GM12878 (cell line): ENCODE results near the gene PDE10A. TPM values are rescaled to one million over a fixed set of nuclear protein-coding genes. Genes with fewer than 3 reads are reported as not detected.
A peak's percentile ranks its signal among the peaks of the same experiment; 100 is the strongest.

Source experiments
- ATAC-seq: fragments of 200-7000 bp; cut with Tn5 transposase; 3 replicates; pipeline ENCODE4 v1.9.1; 2020; ENCODE audit warnings: mild to moderate bottlenecking, moderate library complexity
- BruUV-seq: library from RNA; stranded (reverse); fragments of 400-500 nt; replicated peaks from 2 replicates; lab custom pipeline; 2021; lab: Mats Ljungman, UMichigan
- CTCF ChIA-PET: fragments of 300-600 bp; sonication (Branson Sonifier 250); formaldehyde crosslinking; extraction: SDS; loops from one replicate; lab custom pipeline; 2021; ENCODE audit warnings: inconsistent platforms; lab: Yijun Ruan, JAX
- POLR2A ChIA-PET: fragments of 350-600 bp; formaldehyde crosslinking; extraction: SDS; loops from one replicate; lab custom pipeline; 2021; ENCODE audit warnings: inconsistent platforms; lab: Charles Lee
- RAD21 ChIA-PET: fragments of 300-600 bp; sonication (Branson Sonifier 250); formaldehyde crosslinking; loops from one replicate; lab custom pipeline; 2023; ENCODE audit warnings: antibody characterized with exemption; ENCODE audit not compliant: unreplicated experiment; lab: Charles Lee
- SMC1A ChIA-PET: fragments of 300-600 bp; sonication (Branson Sonifier 250); formaldehyde crosslinking; loops from one replicate; lab custom pipeline; 2023; ENCODE audit not compliant: unreplicated experiment, uncharacterized antibody; lab: Charles Lee
- DNase-seq: peaks from one replicate; pipeline ENCODE4 v3.0.0-alpha.2; 2011; ENCODE audit warnings: low read depth, low spot score
- FAIRE-seq: peaks from 3 replicates; lab custom pipeline; 2011; peaks lifted over from hg19 to GRCh38; lab: Jason Lieb, UNC
- H2AFZ ChIP-seq: 2 replicates; pipeline ENCODE4 v1.6.0; 2011; ENCODE audit warnings: low read depth, low read length, control low read depth; ENCODE audit not compliant: control insufficient read depth
- H3K27ac ChIP-seq: 2 replicates; pipeline ENCODE4 v1.5.1; 2011; ENCODE audit warnings: control low read depth; ENCODE audit not compliant: control insufficient read depth, insufficient read depth
- H3K27me3 ChIP-seq, 2 experiments: replicated peaks in 1 of 2; 2 replicates each; pipeline versions ENCODE4 v1.6.0 to v1.6.1; 2011; ENCODE audit warnings: low read length in 1 of 2; ENCODE audit not compliant: control insufficient read depth in 2 of 2, insufficient read depth in 2 of 2
- H3K36me3 ChIP-seq, 2 experiments: 2 replicates each; pipeline ENCODE4 v1.5.1; 2011; ENCODE audit warnings: low read length in 1 of 2; ENCODE audit not compliant: control insufficient read depth in 2 of 2, insufficient read depth in 2 of 2
- H3K4me1 ChIP-seq: 2 replicates; pipeline ENCODE4 v1.6.1; 2011; ENCODE audit warnings: mild to moderate bottlenecking, low read length, moderate library complexity, mixed read lengths; ENCODE audit not compliant: control insufficient read depth, insufficient read depth
- H3K4me2 ChIP-seq: 2 replicates; pipeline ENCODE4 v1.6.0; 2011; ENCODE audit warnings: control low read depth; ENCODE audit not compliant: control insufficient read depth, insufficient read depth
- H3K4me3 ChIP-seq: fragments of 200-600 bp; sonication (generic); 2 replicates; pipeline ENCODE4 v1.5.1; 2016
- H3K79me2 ChIP-seq: 2 replicates; pipeline ENCODE4 v1.6.0; 2011; ENCODE audit warnings: low read length; ENCODE audit not compliant: control insufficient read depth, insufficient read depth
- H3K9ac ChIP-seq: 2 replicates; pipeline ENCODE4 v1.8.0; 2011; ENCODE audit warnings: low read length, control low read depth, mixed read lengths; ENCODE audit not compliant: control insufficient read depth, insufficient read depth
- H3K9me3 ChIP-seq: replicated peaks from 3 replicates; pipeline ENCODE4 v1.5.1; 2011; ENCODE audit warnings: mild to moderate bottlenecking, low read length; ENCODE audit not compliant: control insufficient read depth, insufficient read depth
- H4K20me1 ChIP-seq: 2 replicates; pipeline ENCODE4 v1.6.0; 2011; ENCODE audit not compliant: control insufficient read depth, insufficient read depth
- EZH2 ChIP-seq: IDR thresholded peaks from 2 replicates; pipeline ENCODE4 v1.6.1; 2012; ENCODE audit warnings: low read depth, mild to moderate bottlenecking, control low read depth, inconsistent platforms, low read length, borderline replicate concordance; ENCODE audit not compliant: control insufficient read depth
- HCFC1 ChIP-seq: fragments of 150-350 bp; IDR thresholded peaks from 2 replicates; pipeline ENCODE4 v1.6.1; 2014; ENCODE audit warnings: low read length
- HDAC6 ChIP-seq: fragments of 200-600 bp; sonication (generic); IDR thresholded peaks from one replicate; pipeline ENCODE4 v1.8.0; 2017; ENCODE audit warnings: antibody characterized with exemption; ENCODE audit not compliant: unreplicated experiment
- JUNB ChIP-seq: IDR thresholded peaks from 2 replicates; pipeline ENCODE4 v1.6.1; 2016; ENCODE audit warnings: antibody characterized with exemption, mild to moderate bottlenecking
- WGBS: methylation state at CpG from one replicate; pipeline ENCODE4 v1.1.6; 2016; ENCODE audit warnings: low lambda C conversion rate; ENCODE audit not compliant: insufficient replicate concordance, insufficient coverage; ENCODE audit errors: missing lambda C conversion rate; 5-methylcytosine and 5-hydroxymethylcytosine counted together
- in situ Hi-C: fragments of 300-500 bp; cut with MboI; formaldehyde crosslinking; loops from 9 replicates; pipeline ENCODE4 v1.14.3; 2018; ENCODE audit warnings: mixed read lengths
- intact Hi-C: fragments of 100-400 bp; cut with micrococcal nuclease; formaldehyde crosslinking; loops from one replicate; pipeline ENCODE4 v1.14.2; 2022; ENCODE audit not compliant: unreplicated experiment
- polyA plus RNA-seq, 11 experiments: library from polyadenylated mRNA; depleted of rRNA in 4 of 11; unstranded in 6 of 11; stranded (reverse) in 5 of 11; fragments of >200 nt; fragmentation: Nextera tagmentation in 4 of 11; fragmentation: Illumina TruSeq in 1 of 11; extraction: Ambion mirVana in 4 of 11; extraction: Trizol in 1 of 11; gene quantifications; 1 replicate in 1 of 11; 2 replicates in 10 of 11; pipeline versions ENCODE4 v1.2.1 to v1.2.3, GENCODE V29; 2011 to 2016; ENCODE audit warnings: inconsistent platforms in 2 of 11, missing spikeins in 2 of 11, low read depth in 1 of 11
- total RNA-seq, 4 experiments: library from RNA; depleted of rRNA in 3 of 4; stranded (reverse); fragments of >200 nt in 3 of 4; fragmentation: Illumina TruSeq in 1 of 4; extraction: Trizol in 1 of 4; gene quantifications; 2 replicates each; pipeline versions ENCODE4 v1.2.1 to v1.2.3, GENCODE V29; 2013 to 2021

Gene PDE10A
- total and polyA plus RNA-seq, 10 of the 15 experiments (the other 5 are each of a cell fraction or from before 2014, with no cell fraction given), result under 0.01 to 1.3 (median 0.03) TPM; not detected in 2

DNA sequence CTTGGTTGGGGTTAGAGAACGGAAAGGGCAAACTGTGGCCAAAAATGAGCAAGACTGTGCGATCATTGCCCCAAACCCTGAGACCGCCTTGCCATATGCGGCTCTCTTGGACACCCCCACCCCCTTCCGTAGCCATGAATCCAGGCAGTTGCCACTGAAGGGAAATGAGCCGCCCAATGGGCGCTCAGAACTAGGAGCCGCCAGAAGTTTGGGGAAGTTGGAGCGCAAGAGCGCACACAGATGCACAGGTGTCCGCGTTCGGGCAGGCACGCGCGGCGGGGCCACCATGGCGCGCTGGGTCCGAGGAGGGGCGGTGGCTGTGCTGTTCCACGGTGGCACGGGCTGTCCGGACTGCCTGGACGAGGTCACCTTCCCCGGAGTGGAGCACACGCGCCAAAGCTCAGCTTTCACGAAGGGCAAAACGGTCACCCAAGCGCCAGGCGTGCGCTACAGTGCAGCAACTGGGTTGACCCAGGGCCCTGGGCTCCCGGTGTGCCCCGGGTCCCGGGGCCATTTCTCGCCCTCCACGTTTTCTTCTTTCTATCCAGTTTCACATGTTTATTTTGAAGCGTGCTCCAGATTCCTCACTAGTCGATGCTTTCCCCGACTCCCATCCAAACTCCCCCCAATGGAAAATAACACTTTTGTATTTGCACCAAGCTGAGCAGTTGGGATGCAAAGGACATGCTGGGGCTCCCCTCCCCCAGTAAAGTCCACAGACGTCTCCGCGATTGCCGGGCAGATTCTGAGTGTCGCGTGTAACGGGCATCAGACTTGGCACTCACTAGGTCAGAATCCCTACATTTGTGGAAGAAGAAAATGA is 906 bp upstream of the PDE10A start:
- H3K4me3 ChIP-seq, result no peak overlapping the region
- no peak for FAIRE-seq
- POLR2A ChIA-PET, result no interaction called here
- SMC1A ChIA-PET, result no interaction called here
- no peaks in the 10 kb centered on the region for H3K36me3 ChIP-seq
- no peak overlapping the region for H2AFZ ChIP-seq
- H3K9ac ChIP-seq, result no peak overlapping the region
- BruUV-seq, result no TSS peak
- H3K79me2 ChIP-seq, result no peaks in the 10 kb centered on the region
- no peak for TF ChIP-seq HCFC1
- TF ChIP-seq HDAC6, result peak; percentile 96
- RAD21 ChIA-PET, result no interaction called here
- in situ Hi-C loops, result no loop called here
- ATAC-seq, result peak; percentile 33
- H4K20me1 ChIP-seq, result no peaks in the 10 kb centered on the region
- DNase-seq, result no peak
- intact Hi-C loops, result no loop called here
- H3K4me2 ChIP-seq, result no peak overlapping the region
- H3K4me1 ChIP-seq, result no peaks in the 10 kb centered on the region
- peaks cover 0 to 18% of the 10 kb centered on the region in 2 experiments; a peak in 3 of 4 replicates for H3K27me3 ChIP-seq
- CTCF ChIA-PET, result no interaction called here
- no peaks in the 10 kb centered on the region for H3K9me3 ChIP-seq
- WGBS, result 20% methylated on average over 47 of the region's 48 CpGs
- H3K27ac ChIP-seq, result no peak overlapping the region

DNA sequence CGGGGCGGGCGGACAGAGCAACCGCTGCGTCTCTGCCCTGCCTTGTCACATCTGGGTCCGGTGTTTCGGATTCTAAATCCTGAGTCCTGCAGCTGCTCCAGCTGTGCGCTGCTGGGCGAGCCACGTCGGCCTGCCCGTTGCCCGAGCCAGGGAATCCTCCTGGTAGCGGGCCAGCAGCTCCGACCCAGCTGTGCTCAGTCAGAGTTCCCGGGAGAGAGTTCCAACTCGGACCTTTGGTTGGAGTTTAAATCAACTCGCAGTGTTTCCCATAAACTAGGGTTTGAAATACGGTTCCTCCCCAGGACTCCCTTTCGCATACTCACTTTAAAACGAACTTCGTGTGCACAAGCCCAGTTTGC is 315 bp upstream of the PDE10A start:
- 20% methylated on average over 22 of the region's 22 CpGs for WGBS
- intact Hi-C loops, result no loop called here
- no peaks in the 10 kb centered on the region for H4K20me1 ChIP-seq

More for the DNA sequence above, 315 bp upstream of the PDE10A start:
- ATAC-seq (peak; percentile 27), FAIRE-seq (no peak), DNase-seq (no peak)
- Histone ChIP-seq H3K9me3 (no peaks in the 10 kb centered on the region), H3K4me1 (no peaks in the 10 kb centered on the region), H3K79me2 (no peaks in the 10 kb centered on the region), H2AFZ (no peak overlapping the region), H3K27me3 (peaks cover 0 to 18% of the 10 kb centered on the region in 2 experiments; a peak in 3 of 4 replicates), H3K4me3 (no peak overlapping the region), H3K9ac (no peak overlapping the region), H3K4me2 (no peak overlapping the region), H3K27ac (no peak overlapping the region), H3K36me3 (no peaks in the 10 kb centered on the region)
- RAD21 ChIA-PET, result no interaction called here
- in situ Hi-C loops, result no loop called here
- POLR2A ChIA-PET, result no interaction called here
- BruUV-seq, result no TSS peak
- SMC1A ChIA-PET, result no interaction called here
- CTCF ChIA-PET, result no interaction called here
- TF ChIP-seq JUNB, result no peak
- TF ChIP-seq EZH2, result 0 out of 2 replicates have a peak, but pooled peaks have one; percentile 31
